Measurements from ENCODE around the gene FRMD1. TPM values are rescaled to one million over a fixed set of nuclear protein-coding genes. Genes with fewer than 3 reads are reported as not detected.

FRMD1 gene
- total RNA-seq, 1 experiment from 2014 or later = not detected

- Histone ChIP-seq H3K79me2 (ENCODE audit: low read depth) (no peaks in the 10 kb centered on the region), H3K9me3 (ENCODE audit: insufficient read depth, low read depth) (peaks cover 4% of the 10 kb centered on the region; the same call in 1 of the 2 replicates), H3K36me3 (ENCODE audit: low read depth) (no peaks in the 10 kb centered on the region), H2AFZ (no peak overlapping the region), H3F3A (ENCODE audit: insufficient read depth, low read depth) (no peaks in the 10 kb centered on the region), H4K20me1 (ENCODE audit: insufficient read depth) (no peaks in the 10 kb centered on the region), H3K27ac (no peak overlapping the region), H3K9me2 (ENCODE audit: insufficient read depth) (no peaks in the 10 kb centered on the region), H3K27me3 (ENCODE audit: insufficient read depth, low read depth) (peaks cover 46% of the 10 kb centered on the region), H3K4me2 (no peak overlapping the region), H3K4me1 (replicated peaks; ENCODE audit: insufficient read depth) (no peaks in the 10 kb centered on the region), H3K4me3 (no peak overlapping the region)
- ChIA-PET CTCF (no interaction called here), POLR2A (ENCODE audit: unreplicated experiment) (no interaction called here)
- DNase-seq = no peak
- no peak for TF ChIP-seq EZH2 (IDR thresholded peaks at IDR 0.05; ENCODE audit: low read depth)
- TF ChIP-seq, protein P1, sequence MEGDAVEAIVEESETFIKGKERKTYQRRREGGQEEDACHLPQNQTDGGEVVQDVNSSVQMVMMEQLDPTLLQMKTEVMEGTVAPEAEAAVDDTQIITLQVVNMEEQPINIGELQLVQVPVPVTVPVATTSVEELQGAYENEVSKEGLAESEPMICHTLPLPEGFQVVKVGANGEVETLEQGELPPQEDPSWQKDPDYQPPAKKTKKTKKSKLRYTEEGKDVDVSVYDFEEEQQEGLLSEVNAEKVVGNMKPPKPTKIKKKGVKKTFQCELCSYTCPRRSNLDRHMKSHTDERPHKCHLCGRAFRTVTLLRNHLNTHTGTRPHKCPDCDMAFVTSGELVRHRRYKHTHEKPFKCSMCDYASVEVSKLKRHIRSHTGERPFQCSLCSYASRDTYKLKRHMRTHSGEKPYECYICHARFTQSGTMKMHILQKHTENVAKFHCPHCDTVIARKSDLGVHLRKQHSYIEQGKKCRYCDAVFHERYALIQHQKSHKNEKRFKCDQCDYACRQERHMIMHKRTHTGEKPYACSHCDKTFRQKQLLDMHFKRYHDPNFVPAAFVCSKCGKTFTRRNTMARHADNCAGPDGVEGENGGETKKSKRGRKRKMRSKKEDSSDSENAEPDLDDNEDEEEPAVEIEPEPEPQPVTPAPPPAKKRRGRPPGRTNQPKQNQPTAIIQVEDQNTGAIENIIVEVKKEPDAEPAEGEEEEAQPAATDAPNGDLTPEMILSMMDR (conservative IDR thresholded peaks at IDR 0.05) = no peak
- intact Hi-C loops (cut with micrococcal nuclease; ENCODE audit: unreplicated experiment) = no loop called here
- BruUV-seq (replicated peaks) = no TSS peak
Observed at GRCh38 chr6:168043848-168044415, 35.1 kb downstream of the FRMD1 start.

DNA sequence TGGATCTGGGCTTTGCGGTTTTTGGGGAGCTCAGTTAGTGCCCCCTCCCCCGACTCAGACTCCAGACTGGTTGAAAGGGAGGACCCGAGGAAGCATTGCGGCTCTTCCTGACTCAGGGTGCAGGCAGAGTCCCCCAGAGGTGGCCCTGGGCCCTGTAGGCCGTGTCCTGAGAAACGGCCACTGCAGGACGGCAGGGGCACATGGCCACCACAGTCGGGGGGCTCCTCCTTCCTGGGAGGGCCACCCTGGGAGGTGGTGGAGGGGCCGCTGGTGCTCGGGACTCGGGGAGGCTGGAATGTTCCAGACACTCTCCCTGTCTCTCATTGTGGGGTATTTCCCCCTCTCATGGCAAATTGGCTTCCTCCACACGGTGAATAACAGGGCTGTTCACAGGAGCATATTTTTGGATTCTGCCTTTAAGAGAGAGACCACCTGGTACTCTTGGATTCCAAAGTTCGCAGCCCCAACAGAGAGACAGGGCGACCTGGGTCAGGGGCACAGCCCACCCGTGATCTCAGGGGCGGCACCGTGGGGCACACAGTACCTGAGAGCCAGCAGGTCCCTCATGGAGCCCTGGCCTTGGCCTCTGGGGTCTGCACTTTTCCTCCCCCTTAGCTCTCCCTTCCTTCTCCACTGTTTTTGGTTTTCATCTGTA lies 35.7 kb downstream of the FRMD1 start:
- Histone ChIP-seq H2AFZ (no peak overlapping the region), H4K20me1 (ENCODE audit: insufficient read depth) (no peaks in the 10 kb centered on the region), H3K27ac (no peak overlapping the region), H3K4me3 (no peak overlapping the region), H3K4me2 (no peak overlapping the region), H3K4me1 (replicated peaks; ENCODE audit: insufficient read depth) (peaks cover 5% of the 10 kb centered on the region), H3K9me3 (ENCODE audit: insufficient read depth, low read depth) (peaks cover 4% of the 10 kb centered on the region; the same call in 1 of the 2 replicates), H3F3A (ENCODE audit: insufficient read depth, low read depth) (peaks cover 1% of the 10 kb centered on the region; the same call in 1 of the 2 replicates), H3K27me3 (ENCODE audit: insufficient read depth, low read depth) (peaks cover 47% of the 10 kb centered on the region), H3K36me3 (ENCODE audit: low read depth) (no peaks in the 10 kb centered on the region), H3K9me2 (ENCODE audit: insufficient read depth) (no peaks in the 10 kb centered on the region), H3K79me2 (ENCODE audit: low read depth) (no peaks in the 10 kb centered on the region)
- TF ChIP-seq, protein P1 (conservative IDR thresholded peaks at IDR 0.05) = no peak
- TF ChIP-seq EZH2 (IDR thresholded peaks at IDR 0.05; ENCODE audit: low read depth) = no peak
- POLR2A ChIA-PET (ENCODE audit: unreplicated experiment) = no interaction called here
- BruUV-seq (replicated peaks) = no TSS peak
- CTCF ChIA-PET = no interaction called here
- intact Hi-C loops (cut with micrococcal nuclease; ENCODE audit: unreplicated experiment) = no loop called here
- no peak for DNase-seq

- Histone ChIP-seq H3K9me3 (ENCODE audit: insufficient read depth, low read depth) (peaks cover 4% of the 10 kb centered on the region; the same call in 1 of the 2 replicates), H3K4me3 (no peak overlapping the region), H3K4me2 (no peak overlapping the region), H4K20me1 (ENCODE audit: insufficient read depth) (no peaks in the 10 kb centered on the region), H3K27me3 (ENCODE audit: insufficient read depth, low read depth) (peaks cover 51% of the 10 kb centered on the region), H3K36me3 (ENCODE audit: low read depth) (no peaks in the 10 kb centered on the region), H3K4me1 (replicated peaks; ENCODE audit: insufficient read depth) (peaks cover 12% of the 10 kb centered on the region), H3K27ac (no peak overlapping the region), H3F3A (ENCODE audit: insufficient read depth, low read depth) (peaks cover 8% of the 10 kb centered on the region; the same call in 1 of the 2 replicates), H3K9me2 (ENCODE audit: insufficient read depth) (no peaks in the 10 kb centered on the region), H2AFZ (no peak overlapping the region), H3K79me2 (ENCODE audit: low read depth) (no peaks in the 10 kb centered on the region)
- no TSS peak for BruUV-seq (replicated peaks)
- CTCF ChIA-PET = no interaction called here
- no peak for TF ChIP-seq EZH2 (IDR thresholded peaks at IDR 0.05; ENCODE audit: low read depth)
- TF ChIP-seq, protein P1 (conservative IDR thresholded peaks at IDR 0.05) = no peak
- intact Hi-C loops (cut with micrococcal nuclease; ENCODE audit: unreplicated experiment) = no loop called here
- DNase-seq = no peak
- POLR2A ChIA-PET (ENCODE audit: unreplicated experiment) = no interaction called here
Observed at GRCh38 chr6:168042426-168043192, 36.4 kb downstream of the FRMD1 start.

Data from PC-9 (cell line).